Heart right ventricle (tissue), 16 donors: ENCODE data around the gene KCNQ1. TPM values are rescaled to one million over a fixed set of nuclear protein-coding genes. Genes with fewer than 3 reads are reported as not detected.

Experiments used
- ATAC-seq, 8 donors: fragments of 200-7000 bp; cut with Tn5 transposase; one replicate each; pipeline ENCODE4 v1.9.1; 2020; ENCODE audit warnings: mild to moderate bottlenecking in 8 of 8, moderate library complexity in 8 of 8, moderate number of reproducible peaks in 1 of 8
- DNase-seq, 2 donors: peaks; one replicate each; pipeline ENCODE4 v3.0.0-alpha.2; 2020
- H3K27ac ChIP-seq, 10 donors: fragments of 200-600 bp; sonication (generic) in 2 of 10; one replicate each; pipeline versions ENCODE4 v1.5.0 to v1.8.0; 2020 to 2022; ENCODE audit warnings: mild to moderate bottlenecking in 3 of 10
- H3K27me3 ChIP-seq, 7 donors: fragments of 200-600 bp; one replicate each; pipeline ENCODE4 v1.8.0; 2021 to 2022; ENCODE audit warnings: mild to moderate bottlenecking in 2 of 7
- H3K36me3 ChIP-seq, 9 donors: fragments of 200-600 bp; sonication (generic) in 1 of 9; one replicate each; pipeline versions ENCODE4 v1.5.0 to v1.8.0; 2020 to 2022; ENCODE audit warnings: mild to moderate bottlenecking in 2 of 9
- H3K4me1 ChIP-seq, 9 donors: fragments of 200-600 bp; sonication (generic) in 1 of 9; one replicate each; pipeline versions ENCODE4 v1.5.0 to v1.8.0; 2020 to 2022; ENCODE audit warnings: mild to moderate bottlenecking in 4 of 9
- H3K4me3 ChIP-seq, 10 donors: fragments of 200-600 bp; sonication (generic) in 2 of 10; one replicate each; pipeline versions ENCODE4 v1.5.0 to v1.8.0; 2020 to 2022; ENCODE audit warnings: mild to moderate bottlenecking in 7 of 10, moderate library complexity in 2 of 10
- H3K9me3 ChIP-seq, 11 donors: fragments of 200-600 bp in 10 of 11; sonication (generic) in 2 of 11; one replicate each; pipeline versions ENCODE4 v1.5.0 to v1.8.0; 2013 to 2022; ENCODE audit warnings: mild to moderate bottlenecking in 2 of 11, control low read depth in 1 of 11, moderate library complexity in 1 of 11
- WGBS, 2 donors: extraction: QIAGEN DNeasy Blood & Tissue Kit; methylation state at CpG; one replicate each; pipeline ENCODE4 v1.1.7; 2013; ENCODE audit warnings: inconsistent platforms in 1 of 2; 5-methylcytosine and 5-hydroxymethylcytosine counted together
- intact Hi-C, 10 donors: fragments of 100-400 bp; cut with DNase I; formaldehyde crosslinking; loops; one replicate each; pipeline versions ENCODE4 v1.11.1 to v1.14.2; 2022
- polyA plus RNA-seq, 2 donors: library from polyadenylated mRNA; stranded (reverse); fragments of 200-250 nt; gene quantifications; one replicate each; pipeline ENCODE4 v1.2.3, GENCODE V29; 2013
- total RNA-seq, 10 donors: library from RNA; stranded (reverse); fragmentation: NEBNext Ultra II Directional in 3 of 10; extraction: Animal tissue kit (Norgen Biotek cat#: 25700) in 3 of 10; gene quantifications; one replicate each; pipeline versions ENCODE4 v1.2.1 to v1.2.4, GENCODE V29; 2021 to 2023
- TF ChIP-seq, protein P1 (sequence below), 9 donors: fragments of 200-600 bp; sonication (generic) in 2 of 9; IDR thresholded peaks; one replicate each; pipeline versions ENCODE4 v1.5.0 to v1.8.0; 2021 to 2022; ENCODE audit warnings: antibody characterized with exemption in 9 of 9, mild to moderate bottlenecking in 5 of 9, moderate library complexity in 1 of 9
- donor health status: Arrhythmogenic right ventricular cardiomyopathy.
- donor health status: ischemic (EF 13 %, LVEDD 7.1; RV severe dilation, severe dysfunction).
- donor health status: healthy with polysubstance abuse.
- donor health status: DM: no; HTN: yes; CAD: no.
- donor health status: DM: no; HTN: no; CAD: no.
- donor health status: ischemic (EF 25% LVEDD 6.9; RV normal size, moderate dysfunction).
- donor health status: ischemic (EF 25% LVEDD 5.7; RV mildly dilated, moderate dysfunction).
- donor health status: healthy.
- donor health status: DM: yes; HTN: yes; CAD: no.
- donor health status: Ischemic cardiomyopathy.
- donor health status: ischemic (EF 35%, LVEDD 5.7; RV mildly dilated, moderate dysfunction).
- donor health status: nonischemic (EF 11% LVEDD 7.7; RV severe dilation, severe dysfunction).
- donor health status: DM: yes; HTN: yes; CAD: no.
- donor health status: PGD.
- donor health status: ischemic (EF 29% LVEDD 5.4; RV normal size, mild dysfunction).
- donor health status: nonischemic (EF 23%, LVEDD 6.1; RV moderate dilation, normal function).

KCNQ1 gene
- total and polyA plus RNA-seq, 12 donors, result 19.9 to 48.2 (median 33.7) TPM

DNA sequence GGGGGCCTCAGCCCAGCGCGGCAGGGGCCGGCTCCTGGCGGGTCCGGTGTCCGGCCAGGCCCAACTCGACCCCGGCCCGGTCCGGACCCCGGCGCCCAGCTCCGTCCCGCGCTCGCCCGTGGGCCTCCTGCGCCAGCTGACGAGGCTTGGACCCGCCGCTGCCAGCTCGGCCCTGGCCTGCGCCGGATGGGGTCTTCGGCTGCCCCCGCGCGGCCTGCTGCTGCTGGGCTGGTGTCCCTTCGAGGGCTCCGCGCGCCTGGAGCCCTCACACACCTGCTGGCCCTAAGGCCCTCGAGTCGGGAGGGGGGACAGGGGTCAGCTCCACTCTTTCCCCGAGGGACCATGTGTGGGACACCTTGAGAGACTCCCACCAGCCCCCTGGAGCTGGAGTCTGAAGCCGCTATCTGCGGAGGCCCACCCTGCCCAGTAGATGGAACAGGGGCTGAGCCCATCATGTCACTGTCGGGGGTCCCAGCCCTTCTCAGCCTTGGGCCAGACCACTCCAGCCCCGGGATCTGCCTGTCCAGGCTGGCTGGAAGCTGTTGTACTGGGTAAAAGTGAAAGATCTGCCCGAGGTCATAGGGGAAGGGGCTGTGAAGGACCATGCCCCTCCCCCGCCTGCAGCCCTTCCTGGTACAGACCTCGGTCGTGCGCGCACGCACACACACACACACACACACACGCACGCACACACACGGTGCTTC is 441.5 kb downstream of the KCNQ1 start:
- intact Hi-C loops, result loop anchor here in 9 of 10 donors (5.0 to 10.0 kb wide), 9 partner anchors 59 to 692 kb away; partner anchors contain the start of genes KCNQ1OT1 (in 5 of the 9), C11orf21 (in 1 of the 9) and TSPAN32 (in 1 of the 9)
- Histone ChIP-seq H3K9me3 (no peaks in the 10 kb centered on the region), H3K27ac (peak overlapping the region; percentile 16 to 81 (median 62)), H3K27me3 (peaks cover 0 to 34% (median 0%) of the 10 kb centered on the region in 7 donors), H3K4me3 (peak overlapping the region in 9 of 10 donors; percentile 45 to 85 (median 72)), H3K36me3 (no peaks in the 10 kb centered on the region), H3K4me1 (peaks cover 6 to 62% (median 43%) of the 10 kb centered on the region in 9 donors)
- DNase-seq, result peak; percentile 40 to 45
- 15 to 16% methylated on average over 43 to 49 of the region's 49 CpGs for WGBS, 2 donors
- ATAC-seq, result peak in 5 of 8 donors; percentile 3 to 22 (median 8)
- TF ChIP-seq, protein P1, sequence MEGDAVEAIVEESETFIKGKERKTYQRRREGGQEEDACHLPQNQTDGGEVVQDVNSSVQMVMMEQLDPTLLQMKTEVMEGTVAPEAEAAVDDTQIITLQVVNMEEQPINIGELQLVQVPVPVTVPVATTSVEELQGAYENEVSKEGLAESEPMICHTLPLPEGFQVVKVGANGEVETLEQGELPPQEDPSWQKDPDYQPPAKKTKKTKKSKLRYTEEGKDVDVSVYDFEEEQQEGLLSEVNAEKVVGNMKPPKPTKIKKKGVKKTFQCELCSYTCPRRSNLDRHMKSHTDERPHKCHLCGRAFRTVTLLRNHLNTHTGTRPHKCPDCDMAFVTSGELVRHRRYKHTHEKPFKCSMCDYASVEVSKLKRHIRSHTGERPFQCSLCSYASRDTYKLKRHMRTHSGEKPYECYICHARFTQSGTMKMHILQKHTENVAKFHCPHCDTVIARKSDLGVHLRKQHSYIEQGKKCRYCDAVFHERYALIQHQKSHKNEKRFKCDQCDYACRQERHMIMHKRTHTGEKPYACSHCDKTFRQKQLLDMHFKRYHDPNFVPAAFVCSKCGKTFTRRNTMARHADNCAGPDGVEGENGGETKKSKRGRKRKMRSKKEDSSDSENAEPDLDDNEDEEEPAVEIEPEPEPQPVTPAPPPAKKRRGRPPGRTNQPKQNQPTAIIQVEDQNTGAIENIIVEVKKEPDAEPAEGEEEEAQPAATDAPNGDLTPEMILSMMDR (IDR thresholded peaks at IDR 0.05), result peak in 5 of 9 donors; percentile 9 to 51 (median 48)

DNA sequence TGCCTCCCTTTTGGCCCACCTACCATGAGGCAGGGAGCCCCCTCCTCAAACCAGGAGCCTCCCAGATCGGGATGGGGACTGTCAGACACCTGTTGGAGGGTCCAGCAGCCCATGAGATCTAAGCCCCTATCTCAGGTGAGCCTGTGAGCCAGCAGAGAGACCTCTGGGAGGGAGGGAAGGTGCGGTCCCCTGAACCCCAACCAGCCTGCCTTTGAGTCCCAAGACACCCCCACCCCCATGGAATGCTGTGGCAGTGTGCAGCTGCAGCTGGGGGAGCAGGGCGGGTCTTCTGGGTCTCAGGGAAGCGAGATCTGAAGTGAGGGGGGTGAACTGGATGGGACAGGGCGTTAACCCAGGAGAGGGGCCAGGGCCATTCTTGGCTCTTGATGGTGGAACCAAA is 442.1 kb downstream of the KCNQ1 start:
- Histone ChIP-seq H3K27ac (peak overlapping the region in 3 of 10 donors; percentile 46 to 73 (median 56)), H3K4me3 (no peak overlapping the region)
- TF ChIP-seq, protein P1 (IDR thresholded peaks at IDR 0.05), result no peak

DNA sequence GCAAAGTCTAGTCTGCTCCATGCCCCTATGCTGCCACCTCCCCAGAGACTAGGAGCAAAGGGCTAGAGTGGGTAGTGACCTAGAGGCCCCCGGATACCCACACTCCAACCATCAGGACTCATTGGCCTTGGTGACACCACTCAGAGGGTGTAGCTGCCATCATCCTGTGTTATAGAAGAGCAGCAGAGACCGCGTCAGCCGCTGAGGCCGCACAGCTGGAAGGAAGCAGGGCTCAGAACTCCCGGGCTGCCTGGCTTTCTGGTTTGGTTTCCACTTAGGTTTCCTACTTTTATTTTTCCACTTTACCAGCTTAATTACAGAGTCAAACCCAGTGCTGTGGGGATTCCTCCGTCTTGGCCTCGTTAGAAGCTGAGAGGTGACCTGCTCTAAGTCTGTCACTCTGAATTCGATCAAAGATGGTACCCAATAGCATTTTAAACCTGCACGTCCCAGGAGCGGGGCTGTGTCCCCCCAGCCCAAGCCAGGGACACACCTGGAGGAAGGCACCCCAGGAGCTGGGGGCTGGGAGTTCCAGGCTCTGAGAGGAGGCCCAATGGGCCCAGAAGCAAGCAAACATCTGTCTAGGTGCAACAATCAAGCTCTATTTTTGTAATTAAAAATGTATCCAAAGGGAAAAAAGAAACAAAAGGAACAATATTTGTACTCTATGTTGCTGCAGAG is 442.8 kb downstream of the KCNQ1 start:
- peak overlapping the region in 2 of 10 donors; percentile 19 to 36 for H3K27ac ChIP-seq
- intact Hi-C loops, result loop anchor here (1.0 to 10.0 kb wide), 15 partner anchors 60 to 693 kb away; partner anchors contain the start of genes KCNQ1OT1 (in 5 of the 10), C11orf21 (in 1 of the 10) and TSPAN32 (in 1 of the 10)
- ATAC-seq (no peak), DNase-seq (no peak)
- H3K27me3 ChIP-seq, result peaks cover 0 to 34% (median 0%) of the 10 kb centered on the region in 7 donors
- H3K4me1 ChIP-seq, result peaks cover 12 to 63% (median 48%) of the 10 kb centered on the region in 9 donors
- H3K36me3 ChIP-seq, result no peaks in the 10 kb centered on the region
- WGBS, 2 donors, result 68 to 83% methylated on average over 11 of the region's 11 CpGs
- TF ChIP-seq, protein P1 (IDR thresholded peaks at IDR 0.05), result no peak
- H3K4me3 ChIP-seq, result no peak overlapping the region
- no peaks in the 10 kb centered on the region for H3K9me3 ChIP-seq

More for the DNA sequence above, 442.1 kb downstream of the KCNQ1 start:
- 88 to 93% methylated on average over 5 of the region's 5 CpGs for WGBS, 2 donors
- ATAC-seq (no peak), DNase-seq (no peak)
- Histone ChIP-seq H3K9me3 (no peaks in the 10 kb centered on the region), H3K36me3 (no peaks in the 10 kb centered on the region), H3K4me1 (peaks cover 12 to 63% (median 45%) of the 10 kb centered on the region in 9 donors), H3K27me3 (peaks cover 0 to 34% (median 0%) of the 10 kb centered on the region in 7 donors)
- intact Hi-C loops, result loop anchor here in 9 of 10 donors (5.0 to 10.0 kb wide), 9 partner anchors 60 to 692 kb away; partner anchors contain the start of genes KCNQ1OT1 (in 5 of the 9), C11orf21 (in 1 of the 9) and TSPAN32 (in 1 of the 9)
